Nucleus accumbens (tissue), 56 donors: ENCODE results near the gene DLGAP1.
"Not testable (repeated sequence)": the region's sequence is repeated elsewhere in the genome, so short reads cannot be mapped to it uniquely, and the experiment has no call there.

Experiments
- DNase-seq, 56 donors: peaks; one replicate each; lab custom pipeline; 2025; lab: John Stamatoyannopoulos, UW

DLGAP1 gene

GRCh38 chr18:3623769-3624545 lies 831.1 kb downstream of the DLGAP1 start:
- DNase-seq, result peak in 9 of 56 donors; percentile 4 to 41 (median 17)

GRCh38 chr18:3620146-3621119 lies 834.7 kb downstream of the DLGAP1 start:
- no peak for DNase-seq

GRCh38 chr18:3619746-3620145 lies 835.4 kb downstream of the DLGAP1 start:
- no peak for DNase-seq

GRCh38 chr18:3619222-3619621 lies 835.9 kb downstream of the DLGAP1 start:
- DNase-seq, result no peak

GRCh38 chr18:3616744-3617143 lies 838.4 kb downstream of the DLGAP1 start:
- no peak for DNase-seq

- no peak for DNase-seq
Observed at GRCh38 chr18:3616142-3616541, 839.0 kb downstream of the DLGAP1 start.

- DNase-seq, result no peak
Observed at GRCh38 chr18:3615374-3615985, 839.6 kb downstream of the DLGAP1 start.

- DNase-seq, result peak in 21 of 56 donors; percentile 11 to 67 (median 39)
Observed at GRCh38 chr18:3612315-3612714, 842.8 kb downstream of the DLGAP1 start.

- DNase-seq, result no peak
Observed at GRCh38 chr18:3611313-3612090, 843.6 kb downstream of the DLGAP1 start.

GRCh38 chr18:3610813-3611212 lies 844.3 kb downstream of the DLGAP1 start:
- DNase-seq, result no peak

GRCh38 chr18:3610188-3610708 lies 844.9 kb downstream of the DLGAP1 start:
- DNase-seq, result no peak

- DNase-seq, result no peak
Observed at GRCh38 chr18:3608488-3608887, 846.6 kb downstream of the DLGAP1 start.

- DNase-seq, result not testable (repeated sequence)
Observed at GRCh38 chr18:3608099-3608453, 847.0 kb downstream of the DLGAP1 start.

- DNase-seq, result no peak
Observed at GRCh38 chr18:3607309-3608098, 847.6 kb downstream of the DLGAP1 start.

- not testable (repeated sequence) for DNase-seq
Observed at GRCh38 chr18:3606863-3607262, 848.2 kb downstream of the DLGAP1 start.

- peak in 2 of 56 donors; percentile 12 to 35 for DNase-seq
Observed at GRCh38 chr18:3605954-3606443, 849.1 kb downstream of the DLGAP1 start.

- no peak for DNase-seq
Observed at GRCh38 chr18:3605486-3605952, 849.6 kb downstream of the DLGAP1 start.

- peak in 8 of 56 donors; percentile 4 to 32 (median 12) for DNase-seq
Observed at GRCh38 chr18:3604498-3605408, 850.4 kb downstream of the DLGAP1 start.
